Esophagus muscularis mucosa (tissue), 4 donors: ENCODE results near the gene HOXB6. TPM values are rescaled to one million over a fixed set of nuclear protein-coding genes. Genes with fewer than 3 reads are reported as not detected.

Source experiments
- DNase-seq: peaks from one replicate; pipeline ENCODE4 v3.0.0-alpha.2; 2017; ENCODE audit errors: extremely low spot score
- H3K27ac ChIP-seq, 4 donors: fragments of 200-600 bp; sonication (generic); replicated peaks in 1 of 4; 1 replicate in 3 of 4; 2 replicates in 1 of 4; pipeline ENCODE4 v1.5.1; 2016 to 2019; ENCODE audit warnings: mild to moderate bottlenecking in 1 of 4
- H3K27me3 ChIP-seq, 4 donors: fragments of 200-600 bp; sonication (generic); one replicate each; pipeline versions ENCODE4 v1.5.1 to v1.6.0; 2016 to 2019
- H3K36me3 ChIP-seq, 4 donors: fragments of 200-600 bp; sonication (generic); one replicate each; pipeline ENCODE4 v1.5.1; 2016 to 2019
- H3K4me1 ChIP-seq, 4 donors: fragments of 200-600 bp; sonication (generic); one replicate each; pipeline ENCODE4 v1.5.1; 2016 to 2019
- H3K4me3 ChIP-seq, 4 donors: fragments of 200-600 bp; sonication (generic); 1 replicate in 2 of 4; 2 replicates in 2 of 4; pipeline ENCODE4 v1.5.1; 2016 to 2019; ENCODE audit warnings: mild to moderate bottlenecking in 4 of 4, moderate library complexity in 1 of 4
- H3K9me3 ChIP-seq, 4 donors: fragments of 200-600 bp; sonication (generic); 1 replicate in 3 of 4; 2 replicates in 1 of 4; pipeline ENCODE4 v1.5.1; 2016 to 2019
- CTCF ChIP-seq, 3 experiments: fragments of 200-600 bp in 2 of 3; fragments of 450-650 bp in 1 of 3; sonication (generic) in 2 of 3; IDR thresholded peaks; one replicate each; pipeline ENCODE4 v1.5.1; 2017 to 2019; ENCODE audit warnings: antibody characterized with exemption in 3 of 3, mild to moderate bottlenecking in 2 of 3, moderate library complexity in 1 of 3
- EP300 ChIP-seq: sonication (generic); formaldehyde crosslinking; IDR thresholded peaks from one replicate; pipeline ENCODE4 v1.6.1; 2017; ENCODE audit warnings: antibody characterized with exemption
- POLR2A ChIP-seq: fragments of 450-650 bp; IDR thresholded peaks from one replicate; pipeline ENCODE4 v1.6.1; 2017; ENCODE audit warnings: antibody characterized with exemption, moderate library complexity, mild to moderate bottlenecking, low read depth
- POLR2AphosphoS5 ChIP-seq, 2 donors: sonication (generic); formaldehyde crosslinking; IDR thresholded peaks; one replicate each; pipeline ENCODE4 v1.6.1; 2017; ENCODE audit warnings: antibody characterized with exemption in 2 of 2
- WGBS: methylation state at CpG from one replicate; pipeline ENCODE4 v1.1.5; 2018; 5-methylcytosine and 5-hydroxymethylcytosine counted together
- intact Hi-C: fragments of 100-400 bp; cut with DNase I; formaldehyde crosslinking; loops from one replicate; pipeline ENCODE4 v1.15.1; 2023
- total RNA-seq, 4 donors: library from RNA; depleted of rRNA; stranded (reverse); fragments of >200 nt; gene quantifications; one replicate each; pipeline versions ENCODE4 v1.1.0 to v1.2.1, GENCODE V29; 2016

The HOXB6 gene
- total RNA-seq, 4 donors from 2014 or later: 2.2 to 5.4 (median 2.9) TPM

GRCh38 chr17:48549281-48549630 is 55.5 kb downstream of the HOXB6 start:
- Histone ChIP-seq H3K9me3 (no peaks in the 10 kb centered on the region), H3K4me3 (no peak overlapping the region), H3K27me3 (no peaks in the 10 kb centered on the region), H3K27ac (peak overlapping the region; percentile 91 to 97 (median 96)), H3K36me3 (peaks cover 4 to 26% (median 23%) of the 10 kb centered on the region in 4 donors), H3K4me1 (peaks cover 36 to 97% (median 96%) of the 10 kb centered on the region in 4 donors)
- WGBS: 39% methylated on average over 3 of the region's 3 CpGs
- DNase-seq: no peak
- intact Hi-C loops: no loop called here
- peak in 1 of 2 donors; percentile 30 for TF ChIP-seq POLR2AphosphoS5 (IDR thresholded peaks at IDR 0.05)
- TF ChIP-seq POLR2A: no peak
- TF ChIP-seq EP300: no peak

GRCh38 chr17:48548523-48549280 is 56.1 kb downstream of the HOXB6 start:
- no peak for DNase-seq
- Histone ChIP-seq H3K4me3 (peak overlapping the region; percentile 30 to 43 (median 40)), H3K27ac (peak overlapping the region; percentile 91 to 97 (median 96)), H3K4me1 (peaks cover 34 to 91% (median 91%) of the 10 kb centered on the region in 4 donors), H3K9me3 (no peaks in the 10 kb centered on the region), H3K27me3 (no peaks in the 10 kb centered on the region), H3K36me3 (peaks cover 4 to 26% (median 22%) of the 10 kb centered on the region in 4 donors)
- intact Hi-C loops: no loop called here
- TF ChIP-seq POLR2AphosphoS5 (IDR thresholded peaks at IDR 0.05): no peak
- TF ChIP-seq EP300: no peak
- TF ChIP-seq POLR2A: no peak
- no peak for TF ChIP-seq CTCF (IDR thresholded peaks at IDR 0.05)
- WGBS: 30% methylated on average over 6 of the region's 6 CpGs

- DNase-seq: no peak
- no peaks in the 10 kb centered on the region for H3K27me3 ChIP-seq
These were observed 56.8 kb downstream of the HOXB6 start for GRCh38 chr17:48547808-48548522.

GRCh38 chr17:48546924-48547807 is 57.6 kb downstream of the HOXB6 start:
- no peaks in the 10 kb centered on the region for H3K27me3 ChIP-seq
- TF ChIP-seq EP300 (no peak), POLR2AphosphoS5 (IDR thresholded peaks at IDR 0.05) (no peak), POLR2A (no peak), CTCF (IDR thresholded peaks at IDR 0.05) (no peak)
- peaks cover 37 to 76% (median 76%) of the 10 kb centered on the region in 4 donors for H3K4me1 ChIP-seq
- intact Hi-C loops: no loop called here
- WGBS: 15% methylated on average over 10 of the region's 10 CpGs
- DNase-seq: no peak
- H3K4me3 ChIP-seq: peak overlapping the region; percentile 39 to 49 (median 42)
- H3K36me3 ChIP-seq: peaks cover 4 to 25% (median 21%) of the 10 kb centered on the region in 4 donors
- no peaks in the 10 kb centered on the region for H3K9me3 ChIP-seq
- peak overlapping the region; percentile 91 to 97 (median 96) for H3K27ac ChIP-seq

More at GRCh38 chr17:48547808-48548522, 56.8 kb downstream of the HOXB6 start:
- H3K4me1 ChIP-seq: peaks cover 37 to 84% (median 84%) of the 10 kb centered on the region in 4 donors
- no peak for TF ChIP-seq CTCF (IDR thresholded peaks at IDR 0.05)
- TF ChIP-seq EP300: no peak
- peak overlapping the region; percentile 39 to 49 (median 42) for H3K4me3 ChIP-seq
- 25% methylated on average over 24 of the region's 24 CpGs for WGBS
- H3K9me3 ChIP-seq: no peaks in the 10 kb centered on the region
- peak overlapping the region; percentile 91 to 97 (median 96) for H3K27ac ChIP-seq
- H3K36me3 ChIP-seq: peaks cover 4 to 26% (median 22%) of the 10 kb centered on the region in 4 donors
- intact Hi-C loops: no loop called here
